Measurements from ENCODE around the gene NELL2.
"Not testable (repeated sequence)": the region's sequence is repeated elsewhere in the genome, so short reads cannot be mapped to it uniquely, and the experiment has no call there.

NELL2 gene

DNA sequence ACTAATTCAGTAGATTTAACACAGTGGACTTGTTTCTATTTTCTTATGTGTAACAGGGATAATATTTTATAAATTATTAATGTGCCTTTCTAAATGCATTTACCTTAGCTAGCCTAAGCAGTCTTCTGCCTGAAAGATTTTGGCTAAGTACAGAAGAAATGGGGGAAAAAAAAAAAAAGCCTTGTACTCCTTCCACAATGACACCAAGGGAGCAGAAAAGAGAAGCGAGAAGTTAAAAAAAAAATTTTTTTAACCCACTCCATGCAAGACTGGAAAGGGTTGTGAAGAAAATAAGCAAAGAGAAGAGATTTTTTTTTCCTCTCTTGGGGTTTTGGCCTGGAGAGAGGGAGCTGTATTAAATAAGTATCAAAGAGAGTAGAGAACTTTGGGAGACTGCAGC, 28.7 kb downstream of the NELL2 start:
- Mint-ChIP-seq H3K4me3 (no peak overlapping the region), H3K36me3 (ENCODE audit: low read depth) (no peaks in the 10 kb centered on the region), H3K4me1 (no peaks in the 10 kb centered on the region), H3K27ac (no peak overlapping the region), H3K27me3 (ENCODE audit: low read depth) (peaks cover 6% of the 10 kb centered on the region), H3K9me3 (no peaks in the 10 kb centered on the region)
- TF ChIP-seq, protein P1, sequence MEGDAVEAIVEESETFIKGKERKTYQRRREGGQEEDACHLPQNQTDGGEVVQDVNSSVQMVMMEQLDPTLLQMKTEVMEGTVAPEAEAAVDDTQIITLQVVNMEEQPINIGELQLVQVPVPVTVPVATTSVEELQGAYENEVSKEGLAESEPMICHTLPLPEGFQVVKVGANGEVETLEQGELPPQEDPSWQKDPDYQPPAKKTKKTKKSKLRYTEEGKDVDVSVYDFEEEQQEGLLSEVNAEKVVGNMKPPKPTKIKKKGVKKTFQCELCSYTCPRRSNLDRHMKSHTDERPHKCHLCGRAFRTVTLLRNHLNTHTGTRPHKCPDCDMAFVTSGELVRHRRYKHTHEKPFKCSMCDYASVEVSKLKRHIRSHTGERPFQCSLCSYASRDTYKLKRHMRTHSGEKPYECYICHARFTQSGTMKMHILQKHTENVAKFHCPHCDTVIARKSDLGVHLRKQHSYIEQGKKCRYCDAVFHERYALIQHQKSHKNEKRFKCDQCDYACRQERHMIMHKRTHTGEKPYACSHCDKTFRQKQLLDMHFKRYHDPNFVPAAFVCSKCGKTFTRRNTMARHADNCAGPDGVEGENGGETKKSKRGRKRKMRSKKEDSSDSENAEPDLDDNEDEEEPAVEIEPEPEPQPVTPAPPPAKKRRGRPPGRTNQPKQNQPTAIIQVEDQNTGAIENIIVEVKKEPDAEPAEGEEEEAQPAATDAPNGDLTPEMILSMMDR (IDR thresholded peaks at IDR 0.05; ENCODE audit: unreplicated experiment in 3 of 3), result no peak

DNA sequence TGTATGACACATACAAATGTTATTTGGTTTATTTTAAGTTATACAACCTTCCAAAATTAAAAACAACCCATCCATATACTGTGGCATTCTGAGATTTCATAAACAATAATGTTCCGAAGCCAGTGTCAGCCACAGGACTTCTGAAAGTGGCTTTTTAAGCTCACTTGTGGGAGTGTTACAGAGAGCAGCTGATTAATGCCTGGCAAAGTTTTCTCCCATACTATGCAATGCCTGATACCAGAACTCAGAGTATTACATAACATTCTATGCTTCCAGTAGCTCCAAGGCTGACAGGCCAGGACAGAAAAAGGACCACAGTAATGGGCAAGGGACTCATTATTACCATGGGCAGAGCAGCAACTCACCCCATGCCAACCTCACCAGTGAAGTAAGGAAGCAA, 29.3 kb downstream of the NELL2 start:
- Mint-ChIP-seq H3K36me3 (ENCODE audit: low read depth) (no peaks in the 10 kb centered on the region), H3K4me1 (no peaks in the 10 kb centered on the region), H3K9me3 (no peaks in the 10 kb centered on the region), H3K4me3 (no peak overlapping the region), H3K27me3 (ENCODE audit: low read depth) (peaks cover 6% of the 10 kb centered on the region), H3K27ac (no peak overlapping the region)
- TF ChIP-seq, protein P1 (IDR thresholded peaks at IDR 0.05; ENCODE audit: unreplicated experiment in 3 of 3), result no peak

DNA sequence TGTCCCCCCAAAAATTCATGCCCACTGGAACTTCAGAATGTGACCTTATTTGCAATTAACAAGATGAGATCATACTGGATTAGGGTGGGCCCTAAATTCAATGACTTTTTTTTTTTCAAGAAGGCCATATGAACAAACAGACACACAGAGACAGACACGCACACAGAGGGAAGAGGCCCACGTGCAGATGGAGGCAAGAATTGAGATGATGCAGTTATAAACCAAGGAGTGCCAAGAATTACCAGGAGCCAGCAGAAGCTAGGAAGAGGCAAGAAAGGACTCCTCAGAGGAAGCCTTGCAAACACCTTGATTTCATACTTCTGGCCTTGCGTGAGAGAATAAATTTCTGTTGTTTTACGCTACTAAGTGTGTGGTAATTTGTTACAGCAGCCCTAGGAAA, 33.4 kb downstream of the NELL2 start:
- no peaks in the 10 kb centered on the region for H3K4me1 Mint-ChIP-seq
- TF ChIP-seq, protein P1 (IDR thresholded peaks at IDR 0.05; ENCODE audit: unreplicated experiment in 3 of 3), result no peak
- no peaks in the 10 kb centered on the region for H3K36me3 Mint-ChIP-seq (ENCODE audit: low read depth)
- no peaks in the 10 kb centered on the region for H3K9me3 Mint-ChIP-seq
- no peak overlapping the region for H3K27ac Mint-ChIP-seq
- no peak overlapping the region for H3K4me3 Mint-ChIP-seq
- peaks cover 1% of the 10 kb centered on the region for H3K27me3 Mint-ChIP-seq (ENCODE audit: low read depth)

DNA sequence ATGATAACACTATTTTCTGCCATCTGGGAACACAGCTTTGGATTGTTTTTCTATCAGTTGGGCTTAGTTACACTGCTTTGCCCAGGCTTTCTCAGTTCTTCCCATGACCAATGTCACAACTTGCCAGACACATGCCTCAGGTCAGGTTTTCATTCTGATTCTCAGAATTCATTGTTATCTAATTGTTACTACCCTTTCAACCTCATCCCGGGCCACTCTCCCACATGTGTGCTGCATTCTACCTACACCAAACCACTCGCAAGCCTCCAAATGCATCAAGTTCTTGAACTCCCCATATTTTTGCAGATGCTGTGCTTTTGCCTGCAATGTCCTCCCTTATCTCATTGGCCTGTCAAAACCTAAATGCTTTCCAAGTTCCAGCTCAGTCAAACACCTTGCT, 36.3 kb downstream of the NELL2 start:
- Mint-ChIP-seq H3K9me3 (no peaks in the 10 kb centered on the region), H3K4me1 (no peaks in the 10 kb centered on the region), H3K27ac (no peak overlapping the region), H3K27me3 (ENCODE audit: low read depth) (no peaks in the 10 kb centered on the region), H3K4me3 (no peak overlapping the region), H3K36me3 (ENCODE audit: low read depth) (no peaks in the 10 kb centered on the region)
- TF ChIP-seq, protein P1 (IDR thresholded peaks at IDR 0.05; ENCODE audit: unreplicated experiment in 3 of 3), result no peak

DNA sequence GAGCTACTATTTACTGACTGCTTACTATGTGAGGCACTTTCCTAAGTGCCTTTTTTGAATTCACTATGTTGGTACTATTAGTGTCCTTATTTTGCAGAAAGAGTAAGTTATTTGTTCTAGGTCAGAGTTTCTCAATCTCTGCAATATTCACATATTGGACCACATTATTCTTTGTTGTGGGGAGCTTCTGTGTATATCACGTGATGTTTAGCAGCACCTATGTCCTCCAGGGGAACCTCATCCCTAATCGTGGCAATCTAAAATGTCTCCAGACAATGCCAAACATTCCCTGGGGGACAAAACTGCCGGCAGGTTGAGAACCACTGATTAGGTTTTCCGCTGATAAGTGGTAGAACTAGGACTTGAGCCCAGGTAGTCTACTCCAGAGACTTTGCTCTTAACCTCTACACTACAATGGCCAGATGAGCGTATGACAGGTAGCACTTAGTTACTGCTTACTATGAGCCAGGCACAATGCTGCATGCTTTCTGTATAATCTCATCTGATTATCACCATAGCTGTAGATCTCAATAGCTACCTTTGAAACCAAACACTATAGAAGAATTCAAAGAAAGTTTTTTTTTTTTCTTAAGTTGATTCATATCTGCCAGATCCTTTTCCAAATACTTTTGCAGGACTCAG, 38.9 kb downstream of the NELL2 start:
- Mint-ChIP-seq H3K27ac (no peak overlapping the region), H3K36me3 (ENCODE audit: low read depth) (no peaks in the 10 kb centered on the region), H3K4me3 (no peak overlapping the region), H3K27me3 (ENCODE audit: low read depth) (no peaks in the 10 kb centered on the region), H3K9me3 (no peaks in the 10 kb centered on the region), H3K4me1 (no peaks in the 10 kb centered on the region)
- TF ChIP-seq, protein P1 (IDR thresholded peaks at IDR 0.05; ENCODE audit: unreplicated experiment in 3 of 3), result no peak

DNA sequence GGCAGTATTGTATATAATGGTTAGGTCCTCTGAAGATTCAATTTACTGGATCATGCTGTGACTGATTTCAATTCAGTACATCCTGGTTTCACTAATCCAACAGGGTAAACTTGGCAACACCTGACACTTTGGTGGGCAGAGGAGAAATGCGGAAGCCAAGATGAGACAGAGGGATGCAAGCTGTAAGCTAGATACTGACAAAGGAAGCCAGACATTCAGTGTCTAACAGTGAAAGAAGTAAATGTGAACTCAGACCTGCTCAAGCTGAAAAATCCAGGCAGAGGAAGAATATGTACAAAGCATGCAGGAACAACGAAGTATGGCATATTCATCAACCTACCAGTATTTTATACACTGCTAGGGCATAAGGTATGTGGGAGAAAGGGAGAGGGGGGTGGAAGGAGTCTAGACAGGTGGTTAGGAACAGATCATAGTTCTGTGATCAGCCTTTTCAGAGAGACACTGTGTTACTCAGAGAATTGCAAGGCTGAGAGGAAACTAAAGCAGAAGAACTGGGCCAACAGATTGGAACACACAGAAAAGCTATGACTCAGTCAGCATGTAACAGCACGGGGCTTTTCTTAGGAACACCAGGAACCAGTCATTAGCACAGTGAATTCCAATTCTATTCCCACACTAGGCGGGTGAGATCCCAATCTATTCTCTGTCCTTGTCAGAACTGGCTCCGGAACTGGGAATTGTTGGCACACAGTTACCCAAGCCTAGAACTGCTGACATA, 40.3 kb downstream of the NELL2 start:
- Mint-ChIP-seq H3K4me3 (no peak overlapping the region), H3K27me3 (ENCODE audit: low read depth) (no peaks in the 10 kb centered on the region), H3K9me3 (no peaks in the 10 kb centered on the region), H3K36me3 (ENCODE audit: low read depth) (no peaks in the 10 kb centered on the region), H3K4me1 (no peaks in the 10 kb centered on the region), H3K27ac (no peak overlapping the region)
- TF ChIP-seq, protein P1 (IDR thresholded peaks at IDR 0.05; ENCODE audit: unreplicated experiment in 3 of 3), result no peak

DNA sequence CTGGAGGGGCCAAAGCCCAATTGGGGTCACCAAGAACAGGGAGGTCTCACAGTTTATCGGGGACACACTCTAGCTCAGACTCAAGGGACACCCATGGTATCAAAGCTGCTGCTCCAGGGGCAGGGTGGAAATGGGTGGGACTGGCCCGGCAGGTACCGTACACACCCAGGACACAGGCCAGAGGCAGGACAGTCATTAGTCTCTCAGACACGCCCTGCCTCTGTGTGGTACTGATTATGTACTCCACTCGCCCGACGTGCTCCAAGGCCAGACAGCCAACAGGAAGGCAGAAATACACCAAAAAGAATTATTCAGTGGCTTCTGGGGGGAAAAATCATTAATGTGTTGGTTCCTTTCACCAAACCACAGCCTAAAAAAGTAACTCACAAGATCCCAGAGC, 41.1 kb downstream of the NELL2 start:
- H3K4me3 Mint-ChIP-seq; H3K27ac Mint-ChIP-seq; H3K36me3 Mint-ChIP-seq (ENCODE audit: low read depth); H3K27me3 Mint-ChIP-seq (ENCODE audit: low read depth); H3K4me1 Mint-ChIP-seq; H3K9me3 Mint-ChIP-seq: not testable (repeated sequence)

Measured in nephron (organoid).